Fibroblast of skin of scalp (primary cell): Measurements from ENCODE around the gene GALE.
"Not testable (repeated sequence)": the region's sequence is repeated elsewhere in the genome, so short reads cannot be mapped to it uniquely, and the experiment has no call there.

Experiments used
- DNase-seq: peaks from one replicate; pipeline ENCODE4 v3.0.0-alpha.2; 2013

The GALE gene

DNA sequence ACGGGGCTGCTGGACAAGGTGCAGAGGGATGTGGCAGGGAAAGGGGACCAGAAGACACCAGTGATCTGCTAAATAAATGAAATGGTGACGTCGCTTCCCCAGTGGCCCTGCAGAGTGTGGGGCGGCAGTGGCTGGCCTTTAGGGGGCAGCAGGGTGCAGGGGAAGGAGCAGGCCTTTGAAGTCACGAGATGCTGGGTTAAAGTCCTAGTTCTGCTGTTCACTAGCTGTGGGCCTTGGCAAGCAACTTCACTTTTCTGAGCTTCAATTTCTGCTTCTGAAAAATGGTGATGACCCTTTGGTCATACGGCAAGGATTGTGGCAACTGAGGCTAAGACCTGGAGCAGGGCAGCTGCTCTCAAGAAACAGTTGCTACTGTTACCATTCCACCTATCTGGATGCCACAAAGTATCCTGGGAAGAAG is 9.2 kb upstream of the GALE start:
- peak; percentile 67 for DNase-seq

DNA sequence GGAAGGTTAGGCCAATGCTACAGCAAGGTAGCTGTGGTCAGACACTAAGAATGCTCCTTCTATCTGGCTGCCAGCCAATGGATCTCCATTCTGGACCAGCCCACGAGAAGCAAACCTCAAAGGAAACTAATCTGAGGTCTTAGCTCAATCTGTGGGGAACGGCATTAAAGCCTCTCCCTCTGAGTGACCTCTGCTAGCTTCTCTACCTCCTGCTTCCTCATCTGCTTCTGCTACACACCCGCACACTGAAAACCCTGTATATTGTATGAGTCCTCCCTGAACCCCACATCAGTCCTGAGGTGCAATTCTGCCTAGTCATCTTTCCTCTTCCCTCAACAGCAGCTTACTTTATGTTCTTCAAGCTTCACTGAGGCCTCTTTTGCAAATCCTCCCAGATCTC is 6.9 kb upstream of the GALE start:
- no peak for DNase-seq

DNA sequence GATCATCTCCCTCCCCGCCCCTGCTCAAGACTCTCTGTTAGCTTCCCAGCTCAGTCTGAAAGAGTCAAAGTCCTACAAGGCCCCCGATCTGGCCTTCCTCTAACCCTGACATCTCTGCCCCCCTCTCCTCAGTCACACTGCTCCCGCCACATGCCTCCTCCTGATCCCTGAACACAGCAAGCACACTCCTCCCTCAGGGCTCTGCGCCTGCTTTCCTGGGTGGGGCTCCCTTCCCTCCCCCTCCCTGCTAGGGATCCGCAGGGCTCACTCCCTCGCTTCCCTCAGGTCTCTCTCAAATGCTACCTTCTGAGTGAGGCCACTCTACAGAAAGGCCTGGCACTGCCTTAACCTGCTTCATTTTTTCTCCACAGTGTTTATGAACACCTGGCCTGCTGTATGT is 5.7 kb upstream of the GALE start:
- DNase-seq: no peak

DNA sequence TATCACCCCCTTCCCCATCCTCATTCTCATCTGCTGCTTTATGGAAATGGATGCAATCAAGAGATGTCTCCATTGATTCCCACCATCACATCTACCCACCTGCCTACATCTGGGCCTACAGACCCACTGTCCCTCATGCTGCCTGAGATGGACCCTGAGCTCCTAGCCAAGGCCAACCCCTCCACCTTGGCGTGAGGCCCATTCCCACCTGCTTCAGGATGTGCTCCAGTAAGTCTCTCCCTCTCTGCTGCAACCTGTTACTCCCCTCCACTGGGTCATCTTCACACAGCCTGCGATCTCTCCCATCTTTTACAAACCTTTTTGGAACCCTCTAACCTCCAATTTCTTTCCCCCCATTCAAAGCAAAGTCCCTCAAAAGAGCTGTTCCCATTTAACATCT is 4.5 kb upstream of the GALE start:
- DNase-seq: no peak

DNA sequence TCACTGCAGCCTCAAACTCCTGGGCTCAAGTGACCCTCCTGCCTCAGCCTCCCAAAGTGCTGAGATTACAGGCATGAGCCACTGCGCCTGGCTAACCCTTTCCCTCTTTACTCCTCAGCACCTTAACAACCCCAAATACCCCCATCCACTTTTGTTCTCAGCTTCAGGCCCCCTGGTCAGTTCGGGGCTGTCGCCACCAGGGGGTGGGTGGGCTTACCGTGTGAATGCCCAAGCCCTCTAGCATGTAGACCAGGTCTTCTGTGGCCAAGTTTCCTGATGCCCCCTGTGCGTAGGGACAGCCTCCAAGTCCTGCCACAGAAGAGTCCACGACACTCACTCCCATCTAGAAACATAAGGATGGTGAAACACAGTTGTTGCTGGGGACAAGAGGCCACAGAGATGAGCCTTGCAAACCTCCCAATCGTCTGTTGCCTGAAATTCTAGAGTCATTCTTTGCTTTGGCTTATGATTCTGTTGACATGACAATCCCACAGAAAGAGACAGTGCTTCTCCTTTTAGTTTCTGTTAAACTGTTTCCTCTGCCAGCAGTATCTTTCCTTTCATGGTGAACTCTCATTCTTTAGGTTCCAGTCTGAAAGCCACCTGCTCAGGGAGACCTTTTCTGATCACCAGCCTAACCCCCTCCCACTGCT is 3.8 kb upstream of the GALE start:
- DNase-seq: no peak

DNA sequence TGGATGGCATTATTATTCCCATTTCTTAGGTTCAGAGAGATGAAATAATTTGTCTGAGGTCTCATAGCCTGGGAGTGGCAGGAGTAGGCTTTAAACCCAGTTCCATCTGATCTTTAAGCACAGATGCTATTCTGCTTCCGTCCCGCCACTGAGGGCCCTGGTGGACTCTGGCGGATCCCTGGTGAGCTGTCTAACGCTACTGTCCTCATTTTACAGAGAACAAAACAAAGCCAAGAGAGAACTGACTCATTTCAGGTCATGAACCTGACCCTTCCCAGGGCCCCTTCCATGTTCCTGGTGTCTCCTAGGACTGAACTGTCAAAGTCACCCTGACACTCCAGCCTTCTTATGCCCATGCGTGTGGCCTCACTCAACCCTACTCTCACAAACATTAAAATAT is 3.1 kb upstream of the GALE start:
- DNase-seq: no peak

DNA sequence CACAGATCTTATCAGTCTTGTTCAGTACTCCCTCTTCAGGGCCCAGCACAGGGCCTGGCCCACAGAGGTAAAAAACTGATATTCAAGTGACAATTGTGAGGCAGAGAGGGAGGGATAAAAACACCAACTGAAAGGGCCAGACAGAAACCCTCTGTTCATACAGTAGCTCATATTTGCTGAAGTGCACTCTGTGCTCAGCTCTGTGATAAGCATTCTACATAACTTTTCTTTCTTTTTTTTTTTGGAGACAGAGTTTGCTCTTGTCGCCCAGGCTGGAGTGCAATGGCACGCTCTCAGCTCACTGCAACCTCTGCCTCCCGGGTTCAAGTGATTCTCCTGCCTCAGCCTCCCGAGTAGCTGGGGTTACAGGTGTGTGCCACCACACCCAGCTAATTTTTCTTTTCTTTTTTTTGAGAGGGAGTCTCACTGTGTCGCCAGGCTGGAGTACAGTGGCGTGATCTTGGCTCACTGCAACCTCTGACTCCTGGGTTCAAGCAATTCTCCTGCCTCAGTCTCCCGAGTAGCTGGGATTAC is 2.3 kb upstream of the GALE start:
- not testable (repeated sequence) for DNase-seq

DNA sequence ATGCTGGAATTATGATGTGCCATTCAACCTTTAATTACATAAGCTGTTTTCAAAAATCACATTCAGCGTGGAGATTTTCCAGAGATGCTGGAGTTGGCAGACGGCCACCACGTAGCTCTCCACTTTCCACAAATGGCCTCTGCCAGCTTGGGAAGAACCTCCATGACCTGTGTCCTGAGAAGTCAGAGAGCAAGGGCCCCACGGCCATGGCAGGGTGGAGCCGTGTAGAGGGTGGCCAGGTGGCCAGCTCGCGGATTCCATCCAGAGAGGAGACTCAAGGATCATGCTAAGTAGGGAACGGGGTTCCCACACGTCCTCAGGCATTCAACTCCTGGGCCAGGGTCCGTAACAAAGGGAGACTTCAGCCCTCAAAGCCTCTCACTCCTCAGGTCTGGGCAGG is 1.3 kb upstream of the GALE start:
- DNase-seq: no peak

DNA sequence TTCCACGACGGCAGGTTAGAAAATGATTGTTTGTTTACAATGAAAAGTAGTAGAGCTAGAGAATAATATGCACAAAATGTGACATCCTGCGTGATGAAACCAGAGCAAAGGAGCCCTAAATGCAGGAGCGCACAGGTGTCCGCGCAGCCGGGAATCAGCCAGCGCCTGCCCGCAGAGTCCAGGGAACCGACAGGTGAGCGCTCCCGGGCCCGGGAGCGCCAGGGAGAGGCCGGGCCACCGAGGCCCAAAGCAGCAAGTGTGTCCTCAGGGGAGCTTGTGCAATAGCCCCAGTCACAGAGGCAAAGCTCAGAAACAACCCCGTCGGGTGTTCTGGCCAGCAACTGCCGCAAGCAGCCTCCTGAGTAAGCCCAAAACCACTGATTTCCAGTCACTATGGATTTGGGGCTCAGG is 789 bp upstream of the GALE start:
- no peak for DNase-seq

DNA sequence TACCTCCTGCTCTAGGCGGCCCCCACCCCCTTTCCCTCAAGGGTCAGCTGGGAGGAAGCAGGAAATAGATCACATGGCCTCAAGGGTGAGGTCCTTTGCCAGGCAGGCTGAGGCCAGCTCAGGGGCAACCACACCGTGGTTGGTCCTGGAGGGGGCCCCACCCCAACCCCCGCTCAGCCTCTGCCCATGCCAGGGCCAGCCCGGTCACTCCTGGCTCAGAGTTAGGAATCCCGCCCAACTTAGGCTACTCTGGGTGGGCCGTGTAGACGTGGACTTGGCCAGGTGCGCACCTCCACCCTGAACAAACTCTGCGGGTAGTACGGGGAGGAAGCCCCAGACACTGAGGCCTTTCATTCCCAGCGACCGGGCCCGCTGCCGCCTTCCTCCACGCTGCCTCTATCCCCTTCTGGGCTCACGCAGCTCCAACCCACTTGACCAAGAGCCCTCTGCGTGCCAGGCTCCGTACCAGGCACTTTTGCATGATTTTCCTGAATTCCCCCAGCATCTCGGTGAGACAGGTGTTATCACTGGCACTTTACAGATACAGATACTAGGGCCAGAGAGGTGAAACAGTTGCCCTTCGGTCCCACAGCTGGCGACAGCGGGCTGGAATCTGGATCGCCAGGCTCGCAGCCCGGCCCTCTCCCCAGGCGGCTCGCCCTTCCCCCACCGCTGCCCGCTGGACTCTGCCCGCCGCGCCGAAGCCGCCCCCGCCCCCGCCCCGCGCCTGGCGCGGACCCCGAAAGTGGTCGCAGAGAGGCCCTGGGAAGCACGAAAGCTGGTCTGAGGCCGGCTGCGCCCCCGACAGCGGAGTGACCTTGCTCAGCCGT is 769 bp downstream of the GALE start:
- DNase-seq: no peak

DNA sequence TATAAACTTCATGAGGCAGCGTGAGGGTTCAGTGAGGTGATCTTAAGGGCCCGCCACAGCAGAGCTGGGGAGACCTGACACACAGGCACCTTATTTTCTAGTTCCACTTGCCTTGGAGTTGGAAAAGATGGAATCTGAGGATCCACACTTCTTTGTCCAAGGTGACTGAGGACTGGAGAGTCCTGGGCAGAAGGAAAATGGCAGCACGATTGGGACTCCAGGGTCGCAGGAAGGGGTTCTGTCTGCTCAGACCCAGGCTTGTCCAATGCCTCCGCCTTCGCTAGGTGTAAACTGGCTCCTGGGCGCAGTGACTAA is 1.3 kb downstream of the GALE start:
- DNase-seq: no peak

DNA sequence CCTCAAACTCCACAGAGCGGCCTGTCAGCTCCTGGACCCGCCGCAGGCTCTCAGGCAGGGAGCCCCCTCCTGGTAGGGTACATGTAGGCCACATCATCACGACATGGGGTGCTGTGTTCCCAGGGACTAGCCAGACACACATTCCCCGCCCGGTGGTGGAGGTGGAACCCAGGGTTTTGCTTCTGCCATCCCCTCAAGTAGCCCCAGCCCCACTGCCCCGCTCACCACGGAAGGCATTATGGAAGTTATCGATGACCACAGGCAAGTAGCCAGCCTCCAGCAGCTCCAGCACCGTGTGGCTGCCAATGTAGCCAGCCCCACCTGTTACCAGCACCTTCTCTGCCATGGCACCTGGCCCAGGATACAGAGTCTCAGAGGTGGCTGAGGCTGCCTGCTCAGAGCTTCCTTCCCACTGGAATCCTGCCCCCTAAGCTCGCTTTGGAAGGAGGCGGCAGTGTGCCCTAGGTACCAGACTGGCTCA is 1.9 kb downstream of the GALE start:
- no peak for DNase-seq

DNA sequence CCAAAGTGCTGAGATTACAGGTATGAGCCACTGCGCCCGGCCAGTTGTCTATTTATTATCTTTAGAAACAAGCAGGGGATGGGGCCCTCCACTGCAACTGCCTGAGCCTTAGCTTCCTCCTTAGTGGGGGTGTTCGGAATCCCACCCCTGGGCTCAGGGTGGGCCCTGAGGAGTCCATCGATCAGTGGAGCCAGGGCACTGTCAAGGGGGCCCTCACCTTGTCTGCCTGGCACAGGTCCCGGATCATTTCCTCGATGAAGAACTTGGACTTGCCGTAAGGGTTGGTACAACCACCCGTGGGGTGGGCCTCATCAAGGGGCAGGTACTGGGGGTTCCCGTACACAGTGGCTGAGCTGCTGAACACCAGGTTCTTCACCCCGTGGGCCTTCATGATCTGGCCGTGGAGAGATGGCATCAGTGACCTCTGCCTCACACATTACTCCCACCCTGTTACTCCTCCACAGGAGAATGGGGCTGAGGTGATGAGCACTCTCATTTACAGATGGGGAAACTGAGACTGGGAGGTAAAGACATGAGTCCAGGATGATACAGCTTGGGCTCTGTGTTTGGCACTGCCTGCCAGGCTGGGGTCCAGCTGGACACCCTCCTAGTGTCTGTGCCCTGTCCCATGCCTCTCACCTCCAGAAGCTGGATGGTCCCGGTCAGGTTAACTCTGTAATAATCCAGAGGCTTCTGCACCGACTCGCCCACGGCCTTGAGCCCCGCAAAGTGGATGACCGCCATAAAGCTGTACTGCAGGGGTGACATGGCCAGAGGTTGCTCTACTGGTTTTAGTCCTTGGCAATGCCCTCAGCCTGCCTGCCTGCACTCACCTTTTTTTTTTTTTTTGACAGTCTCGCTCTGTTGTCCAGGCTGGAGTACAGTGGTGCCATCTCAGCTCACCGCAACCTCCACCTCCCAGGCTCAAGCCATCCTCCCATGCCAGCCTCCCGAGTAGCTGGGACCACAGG is 2.8 kb downstream of the GALE start:
- DNase-seq: no peak

DNA sequence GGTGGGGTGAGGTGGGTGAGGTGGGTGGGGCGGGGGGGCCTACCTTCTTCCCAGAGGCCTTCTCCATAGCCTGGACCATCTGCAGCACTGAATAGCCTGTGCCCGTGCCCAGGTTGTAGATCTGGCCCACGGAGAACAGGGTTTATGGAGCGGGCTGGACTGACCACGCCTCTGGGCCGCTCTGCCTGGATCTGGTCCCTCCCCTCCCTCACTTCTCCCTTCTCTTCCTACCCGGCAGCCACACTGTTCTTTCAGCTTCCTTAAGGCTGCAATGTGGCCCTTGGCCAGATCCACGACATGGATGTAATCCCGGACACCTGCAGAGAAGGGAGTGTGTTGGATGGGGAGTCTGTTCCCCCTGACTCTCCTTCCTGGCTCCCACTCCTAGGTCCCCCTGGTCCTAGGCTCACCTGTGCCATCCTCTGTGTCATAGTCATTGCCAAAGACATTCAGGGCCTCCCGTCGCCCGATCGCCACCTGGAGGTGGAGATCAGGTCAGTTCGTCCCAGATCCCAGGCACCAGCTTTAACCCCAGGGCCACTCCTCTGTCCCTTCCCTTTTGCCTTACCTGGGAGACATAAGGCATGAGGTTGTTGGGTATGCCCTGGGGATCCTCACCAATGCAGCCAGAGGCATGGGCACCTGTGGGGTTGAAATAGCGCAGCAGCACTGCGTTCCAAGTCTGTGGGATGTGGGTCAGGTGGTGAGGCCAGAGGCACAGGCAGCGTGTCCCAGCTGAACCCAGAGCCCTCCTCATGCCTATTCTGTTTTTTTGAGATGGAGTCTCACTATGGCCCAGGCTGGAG is 3.9 kb downstream of the GALE start:
- no peak for DNase-seq

DNA sequence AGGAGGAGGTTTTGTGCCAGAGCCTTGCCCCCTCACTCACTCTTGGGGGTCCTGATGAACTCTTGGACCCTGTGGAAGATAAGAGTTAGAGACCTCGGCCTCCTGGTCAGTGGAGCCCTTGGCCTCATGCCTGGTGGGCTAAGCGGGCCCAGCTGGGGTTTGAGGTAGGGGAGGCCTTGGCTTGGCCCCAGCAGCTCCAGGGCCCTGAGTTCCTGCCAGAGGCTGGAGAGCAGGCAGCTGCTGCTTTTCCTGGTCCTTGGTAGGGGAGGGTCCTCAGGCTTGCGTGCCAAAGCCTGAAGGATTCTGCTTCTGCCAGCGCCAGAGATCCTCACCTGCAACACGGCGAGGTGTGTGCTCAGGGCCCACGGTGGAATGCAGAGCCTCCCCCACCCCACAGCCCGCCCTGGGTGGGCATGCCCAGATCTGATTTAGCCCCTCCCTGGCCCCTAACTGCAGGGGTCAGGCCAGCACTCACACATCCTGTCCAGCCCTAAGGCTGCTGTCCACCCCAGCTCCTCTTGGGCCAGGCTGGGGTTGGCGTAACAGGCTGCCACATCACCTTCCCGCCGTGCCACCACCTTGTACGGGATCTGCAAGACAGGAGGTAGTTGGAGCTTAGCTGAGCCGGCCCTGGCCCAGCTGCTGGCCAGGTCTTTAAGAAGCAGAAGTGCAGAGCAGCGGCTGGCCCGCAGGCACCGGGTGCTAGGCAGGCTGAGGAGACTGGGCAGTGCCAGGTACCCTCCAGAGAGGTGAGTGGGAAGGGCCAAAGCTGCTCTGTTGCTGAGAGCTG is 4.7 kb downstream of the GALE start:
- DNase-seq: no peak

DNA sequence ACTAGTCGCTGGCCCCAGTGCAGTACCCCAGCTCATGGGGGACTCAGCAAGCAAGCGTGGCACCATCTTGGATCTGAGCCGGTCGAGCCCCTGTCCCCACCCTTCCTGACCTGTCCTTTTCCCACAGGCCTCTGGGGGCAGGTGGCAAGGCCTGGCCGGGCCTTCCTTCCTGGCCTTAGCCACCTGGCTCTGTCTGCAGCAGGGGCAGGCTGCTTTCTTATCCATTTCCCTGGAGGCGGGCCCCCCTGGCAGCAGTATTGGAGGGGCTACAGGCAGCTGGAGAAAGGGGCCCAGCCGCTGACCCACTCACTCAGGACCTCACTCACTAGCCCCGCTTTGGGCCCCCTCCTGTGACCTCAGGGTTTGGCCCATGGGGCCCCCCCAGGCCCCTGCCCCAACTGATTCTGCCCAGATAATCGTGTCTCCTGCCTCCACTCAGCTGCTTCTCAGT is 5.8 kb downstream of the GALE start:
- DNase-seq: not testable (repeated sequence)

DNA sequence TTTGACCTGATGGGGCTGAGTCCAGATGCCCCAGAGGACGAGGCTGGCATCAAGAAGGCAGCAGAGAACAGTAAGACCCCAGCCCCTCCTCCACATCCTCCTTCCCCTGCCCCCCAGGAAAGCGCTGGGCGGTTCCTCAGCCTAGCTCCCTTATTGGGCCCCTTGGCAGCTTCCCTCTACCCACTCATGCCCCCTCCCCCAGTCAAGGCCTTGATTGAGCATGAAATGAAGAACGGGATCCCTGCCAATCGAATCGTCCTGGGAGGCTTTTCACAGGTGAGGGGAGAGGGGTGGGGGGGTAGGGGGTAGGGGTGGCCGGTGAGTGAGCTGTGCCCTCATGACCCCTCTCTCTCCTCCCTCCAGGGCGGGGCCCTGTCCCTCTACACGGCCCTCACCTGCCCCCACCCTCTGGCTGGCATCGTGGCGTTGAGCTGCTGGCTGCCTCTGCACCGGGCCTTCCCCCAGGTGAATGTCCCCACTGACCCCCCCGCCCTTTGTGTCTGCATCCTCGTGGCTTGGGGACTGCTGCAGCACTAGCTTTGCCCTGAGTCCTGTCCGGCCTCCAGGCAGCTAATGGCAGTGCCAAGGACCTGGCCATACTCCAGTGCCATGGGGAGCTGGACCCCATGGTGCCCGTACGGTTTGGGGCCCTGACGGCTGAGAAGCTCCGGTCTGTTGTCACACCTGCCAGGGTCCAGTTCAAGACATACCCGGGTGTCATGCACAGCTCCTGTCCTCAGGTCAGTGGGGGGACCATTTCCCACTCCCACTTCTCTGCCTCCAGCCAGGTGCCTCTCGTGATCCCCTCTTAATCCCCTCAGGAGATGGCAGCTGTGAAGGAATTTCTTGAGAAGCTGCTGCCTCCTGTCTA is 6.5 kb downstream of the GALE start:
- no peak for DNase-seq

DNA sequence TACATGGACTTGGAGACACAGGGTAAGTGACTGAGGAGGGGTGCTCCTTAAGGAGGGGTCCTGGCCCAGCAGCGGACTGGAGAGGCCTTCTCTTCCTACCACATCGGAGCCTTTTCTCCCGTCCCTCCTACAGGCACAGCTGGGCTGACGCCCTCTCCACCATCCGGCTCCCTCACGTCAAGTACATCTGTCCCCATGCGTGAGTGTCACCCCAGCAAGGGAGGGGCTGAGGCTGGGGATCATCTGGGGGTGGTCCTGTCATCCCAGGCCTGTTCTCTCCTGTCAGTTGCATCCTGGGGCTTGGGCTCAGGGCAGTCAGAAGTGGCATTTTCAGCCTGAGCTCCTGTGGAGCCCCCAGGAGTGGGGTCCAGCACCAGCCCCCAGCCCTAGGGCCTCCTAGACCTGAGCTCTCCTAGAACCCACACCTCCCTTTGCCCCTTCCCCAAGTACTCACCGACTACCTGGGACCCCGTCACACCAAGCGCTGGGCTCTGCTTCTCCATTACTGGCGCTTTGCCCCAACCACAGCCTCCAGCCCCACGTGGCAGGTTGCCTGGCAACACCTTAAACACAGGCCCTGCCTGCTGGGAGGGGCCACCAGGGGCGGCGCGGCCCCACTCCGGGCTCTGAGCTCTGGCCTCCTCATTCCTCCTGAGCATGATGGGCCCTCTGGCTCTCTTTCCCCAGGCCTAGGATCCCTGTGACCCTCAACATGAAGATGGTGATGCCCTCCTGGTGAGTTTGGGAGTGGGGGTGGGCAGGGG is 7.4 kb downstream of the GALE start:
- DNase-seq: no peak
